ENCODE data around the gene DUSP12.

DNA sequence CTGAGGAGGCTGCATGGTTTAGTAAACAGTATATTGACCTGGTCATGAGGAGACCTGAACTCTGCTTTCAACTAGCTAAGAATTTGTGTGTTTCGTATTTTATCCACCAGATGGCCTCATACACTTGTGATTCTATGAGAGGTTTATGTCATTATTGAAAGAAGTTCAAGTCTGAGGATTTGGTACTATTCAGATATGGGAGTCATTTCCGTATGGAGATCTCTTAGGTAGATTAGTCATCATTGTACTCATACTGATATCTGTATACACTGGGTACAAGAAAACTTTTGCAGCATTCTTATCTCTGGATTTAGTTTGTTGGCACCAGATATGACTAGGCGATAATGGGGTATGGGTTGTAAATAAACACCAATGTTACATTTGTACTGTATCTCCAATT lies 43.2 kb downstream of the DUSP12 start:
- TF ChIP-seq, protein P1, sequence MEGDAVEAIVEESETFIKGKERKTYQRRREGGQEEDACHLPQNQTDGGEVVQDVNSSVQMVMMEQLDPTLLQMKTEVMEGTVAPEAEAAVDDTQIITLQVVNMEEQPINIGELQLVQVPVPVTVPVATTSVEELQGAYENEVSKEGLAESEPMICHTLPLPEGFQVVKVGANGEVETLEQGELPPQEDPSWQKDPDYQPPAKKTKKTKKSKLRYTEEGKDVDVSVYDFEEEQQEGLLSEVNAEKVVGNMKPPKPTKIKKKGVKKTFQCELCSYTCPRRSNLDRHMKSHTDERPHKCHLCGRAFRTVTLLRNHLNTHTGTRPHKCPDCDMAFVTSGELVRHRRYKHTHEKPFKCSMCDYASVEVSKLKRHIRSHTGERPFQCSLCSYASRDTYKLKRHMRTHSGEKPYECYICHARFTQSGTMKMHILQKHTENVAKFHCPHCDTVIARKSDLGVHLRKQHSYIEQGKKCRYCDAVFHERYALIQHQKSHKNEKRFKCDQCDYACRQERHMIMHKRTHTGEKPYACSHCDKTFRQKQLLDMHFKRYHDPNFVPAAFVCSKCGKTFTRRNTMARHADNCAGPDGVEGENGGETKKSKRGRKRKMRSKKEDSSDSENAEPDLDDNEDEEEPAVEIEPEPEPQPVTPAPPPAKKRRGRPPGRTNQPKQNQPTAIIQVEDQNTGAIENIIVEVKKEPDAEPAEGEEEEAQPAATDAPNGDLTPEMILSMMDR (conservative IDR thresholded peaks at IDR 0.05 in 1 of 2, IDR thresholded peaks at IDR 0.05 in 1 of 2; ENCODE audit: low read depth in 1 of 2, low read length in 2 of 2): peak; percentile 45 to 52
- TF ChIP-seq EZH2 (IDR thresholded peaks at IDR 0.05; ENCODE audit: low read length, missing control alignments): no peak
